PC-9 (cell line): Measurements from ENCODE around the gene MBOAT2. TPM values are rescaled to one million over a fixed set of nuclear protein-coding genes. Genes with fewer than 3 reads are reported as not detected.

Experiments
- BruUV-seq: library from RNA; stranded (reverse); fragments of 400-500 nt; replicated peaks from 2 replicates; lab custom pipeline; 2021; lab: Mats Ljungman, UMichigan
- CTCF ChIA-PET: fragments of 300-600 bp; sonication (Branson Sonifier 250); formaldehyde crosslinking; loops from one replicate; lab custom pipeline; 2022; ENCODE audit warnings: antibody characterized with exemption; lab: Charles Lee
- POLR2A ChIA-PET: fragments of 300-600 bp; sonication (Branson Sonifier 250); formaldehyde crosslinking; loops from one replicate; lab custom pipeline; 2022; ENCODE audit warnings: antibody characterized with exemption; ENCODE audit not compliant: unreplicated experiment; lab: Charles Lee
- DNase-seq, 2 experiments: peaks; one replicate each; pipeline versions ENCODE4 v3.0.0 to v3.0.0-alpha.2; 2015 to 2022; ENCODE audit warnings: mixed read lengths in 1 of 2
- H2AFZ ChIP-seq: fragments of 200-600 bp; sonication (generic); 2 replicates; pipeline ENCODE4 v1.8.1; 2017; ENCODE audit warnings: antibody characterized with exemption
- H3F3A ChIP-seq: fragments of 200-600 bp; sonication (generic); 2 replicates; pipeline ENCODE4 v1.8.1; 2017; ENCODE audit warnings: antibody characterized with exemption, mild to moderate bottlenecking, low read depth; ENCODE audit not compliant: insufficient read depth
- H3K27ac ChIP-seq: fragments of 200-600 bp; sonication (generic); 2 replicates; pipeline ENCODE4 v1.6.1; 2016; ENCODE audit warnings: mixed run types
- H3K27me3 ChIP-seq: fragments of 200-600 bp; sonication (generic); 2 replicates; pipeline ENCODE4 v1.6.1; 2016; ENCODE audit warnings: low read depth, mixed run types; ENCODE audit not compliant: insufficient read depth
- H3K36me3 ChIP-seq: fragments of 200-600 bp; sonication (generic); 2 replicates; pipeline ENCODE4 v1.6.1; 2016; ENCODE audit warnings: low read depth, mixed run types
- H3K4me1 ChIP-seq: fragments of 200-600 bp; sonication (generic); replicated peaks from 2 replicates; pipeline ENCODE4 v1.6.1; 2016; ENCODE audit warnings: mixed run types; ENCODE audit not compliant: insufficient read depth
- H3K4me2 ChIP-seq: fragments of 200-600 bp; sonication (generic); 2 replicates; pipeline ENCODE4 v1.6.1; 2017; ENCODE audit warnings: mixed run types
- H3K4me3 ChIP-seq: fragments of 200-600 bp; sonication (generic); 2 replicates; pipeline ENCODE4 v1.6.1; 2016; ENCODE audit warnings: mixed run types
- H3K79me2 ChIP-seq: fragments of 200-600 bp; sonication (generic); 2 replicates; pipeline ENCODE4 v1.6.1; 2017; ENCODE audit warnings: low read depth, mixed run types
- H3K9me2 ChIP-seq: fragments of 200-600 bp; sonication (generic); 2 replicates; pipeline ENCODE4 v1.8.1; 2017; ENCODE audit warnings: mild to moderate bottlenecking; ENCODE audit not compliant: insufficient read depth
- H3K9me3 ChIP-seq: fragments of 200-600 bp; sonication (generic); 2 replicates; pipeline ENCODE4 v1.8.1; 2016; ENCODE audit warnings: low read depth; ENCODE audit not compliant: insufficient read depth
- H4K20me1 ChIP-seq: fragments of 200-600 bp; sonication (generic); 2 replicates; pipeline ENCODE4 v1.8.1; 2017; ENCODE audit not compliant: insufficient read depth
- EZH2 ChIP-seq: fragments of 200-600 bp; sonication (generic); IDR thresholded peaks from 2 replicates; pipeline ENCODE4 v1.8.0; 2017; ENCODE audit warnings: antibody characterized with exemption, low read depth
- intact Hi-C: fragments of 100-400 bp; cut with micrococcal nuclease; formaldehyde crosslinking; loops from one replicate; pipeline ENCODE4 v1.10.0; 2022; ENCODE audit not compliant: unreplicated experiment
- total RNA-seq: library from RNA; stranded (reverse); gene quantifications from 2 replicates; pipeline ENCODE4 v1.2.3, GENCODE V29; 2021
- TF ChIP-seq, protein P1 (sequence below): fragments of 200-600 bp; sonication (generic); conservative IDR thresholded peaks from 2 replicates; pipeline ENCODE4 v1.6.1; 2017; ENCODE audit warnings: mixed run types, antibody characterized with exemption, mild to moderate bottlenecking, moderate library complexity

The MBOAT2 gene
- total RNA-seq, 1 experiment from 2014 or later = 57.7 TPM

- no TSS peak for BruUV-seq
- Histone ChIP-seq H3K9me2 (no peaks in the 10 kb centered on the region), H3K36me3 (peaks cover 6% of the 10 kb centered on the region; the same call in 1 of the 2 replicates), H3K4me2 (no peak overlapping the region), H3K27ac (no peak overlapping the region), H3K4me3 (no peak overlapping the region), H4K20me1 (peaks cover 11% of the 10 kb centered on the region; the same call in 1 of the 2 replicates), H3K4me1 (peaks cover 16% of the 10 kb centered on the region), H3K9me3 (no peaks in the 10 kb centered on the region), H3K79me2 (peaks cover 98% of the 10 kb centered on the region), H2AFZ (no peak overlapping the region), H3F3A (no peaks in the 10 kb centered on the region), H3K27me3 (no peaks in the 10 kb centered on the region)
- no peak for TF ChIP-seq EZH2
- TF ChIP-seq, protein P1, sequence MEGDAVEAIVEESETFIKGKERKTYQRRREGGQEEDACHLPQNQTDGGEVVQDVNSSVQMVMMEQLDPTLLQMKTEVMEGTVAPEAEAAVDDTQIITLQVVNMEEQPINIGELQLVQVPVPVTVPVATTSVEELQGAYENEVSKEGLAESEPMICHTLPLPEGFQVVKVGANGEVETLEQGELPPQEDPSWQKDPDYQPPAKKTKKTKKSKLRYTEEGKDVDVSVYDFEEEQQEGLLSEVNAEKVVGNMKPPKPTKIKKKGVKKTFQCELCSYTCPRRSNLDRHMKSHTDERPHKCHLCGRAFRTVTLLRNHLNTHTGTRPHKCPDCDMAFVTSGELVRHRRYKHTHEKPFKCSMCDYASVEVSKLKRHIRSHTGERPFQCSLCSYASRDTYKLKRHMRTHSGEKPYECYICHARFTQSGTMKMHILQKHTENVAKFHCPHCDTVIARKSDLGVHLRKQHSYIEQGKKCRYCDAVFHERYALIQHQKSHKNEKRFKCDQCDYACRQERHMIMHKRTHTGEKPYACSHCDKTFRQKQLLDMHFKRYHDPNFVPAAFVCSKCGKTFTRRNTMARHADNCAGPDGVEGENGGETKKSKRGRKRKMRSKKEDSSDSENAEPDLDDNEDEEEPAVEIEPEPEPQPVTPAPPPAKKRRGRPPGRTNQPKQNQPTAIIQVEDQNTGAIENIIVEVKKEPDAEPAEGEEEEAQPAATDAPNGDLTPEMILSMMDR = no peak
- POLR2A ChIA-PET = no interaction called here
- CTCF ChIA-PET = no interaction called here
- intact Hi-C loops = no loop called here
- no peak for DNase-seq
Observed at GRCh38 chr2:8993902-8994278, 9.6 kb downstream of the MBOAT2 start.

- Histone ChIP-seq H3K4me2 (no peak overlapping the region), H3K4me1 (peaks cover 11% of the 10 kb centered on the region), H3K79me2 (peaks cover 98% of the 10 kb centered on the region), H3K27me3 (no peaks in the 10 kb centered on the region), H2AFZ (no peak overlapping the region), H3K9me3 (no peaks in the 10 kb centered on the region), H3K36me3 (peaks cover 6% of the 10 kb centered on the region; the same call in 1 of the 2 replicates), H3K4me3 (no peak overlapping the region), H3F3A (no peaks in the 10 kb centered on the region), H3K9me2 (no peaks in the 10 kb centered on the region), H4K20me1 (peaks cover 11% of the 10 kb centered on the region; the same call in 1 of the 2 replicates), H3K27ac (no peak overlapping the region)
- BruUV-seq = no TSS peak
- intact Hi-C loops = no loop called here
- POLR2A ChIA-PET = no interaction called here
- DNase-seq = no peak
- CTCF ChIA-PET = no interaction called here
- TF ChIP-seq, protein P1 = no peak
- no peak for TF ChIP-seq EZH2
Observed at GRCh38 chr2:8993196-8993901, 10.1 kb downstream of the MBOAT2 start.

GRCh38 chr2:8992643-8993042, 10.8 kb downstream of the MBOAT2 start:
- H3K9me2 ChIP-seq = no peaks in the 10 kb centered on the region
- no peaks in the 10 kb centered on the region for H3K27me3 ChIP-seq
- H3K36me3 ChIP-seq = 0 out of 2 replicates have a peak, but pooled peaks cover under 1% of the 10 kb centered on the region
- no peaks in the 10 kb centered on the region for H3F3A ChIP-seq
- no peak overlapping the region for H3K4me3 ChIP-seq
- intact Hi-C loops = no loop called here
- no peak for DNase-seq
- H2AFZ ChIP-seq = no peak overlapping the region
- BruUV-seq = no TSS peak
- H3K9me3 ChIP-seq = no peaks in the 10 kb centered on the region
- no peak overlapping the region for H3K4me2 ChIP-seq
- TF ChIP-seq, protein P1 = no peak
- TF ChIP-seq EZH2 = no peak
- POLR2A ChIA-PET = no interaction called here
- peaks cover 98% of the 10 kb centered on the region for H3K79me2 ChIP-seq
- peaks cover 11% of the 10 kb centered on the region; the same call in 1 of the 2 replicates for H4K20me1 ChIP-seq
- H3K4me1 ChIP-seq = peaks cover 6% of the 10 kb centered on the region; the same call in 1 of the 2 replicates
- H3K27ac ChIP-seq = no peak overlapping the region
- CTCF ChIA-PET = no interaction called here
